GM18520 (cell line): ENCODE data around the gene MAD1L1.
A peak's percentile ranks its signal among the peaks of the same experiment; 100 is the strongest.

Source experiments
- ATAC-seq: cut with Tn5 transposase; IDR thresholded peaks from one replicate; pipeline ENCODE4 v1.9.1; 2021; ENCODE audit not compliant: unreplicated experiment

The MAD1L1 gene

GRCh38 chr7:2242541-2243429 lies 10.0 kb upstream of the MAD1L1 start:
- no peak for ATAC-seq

DNA sequence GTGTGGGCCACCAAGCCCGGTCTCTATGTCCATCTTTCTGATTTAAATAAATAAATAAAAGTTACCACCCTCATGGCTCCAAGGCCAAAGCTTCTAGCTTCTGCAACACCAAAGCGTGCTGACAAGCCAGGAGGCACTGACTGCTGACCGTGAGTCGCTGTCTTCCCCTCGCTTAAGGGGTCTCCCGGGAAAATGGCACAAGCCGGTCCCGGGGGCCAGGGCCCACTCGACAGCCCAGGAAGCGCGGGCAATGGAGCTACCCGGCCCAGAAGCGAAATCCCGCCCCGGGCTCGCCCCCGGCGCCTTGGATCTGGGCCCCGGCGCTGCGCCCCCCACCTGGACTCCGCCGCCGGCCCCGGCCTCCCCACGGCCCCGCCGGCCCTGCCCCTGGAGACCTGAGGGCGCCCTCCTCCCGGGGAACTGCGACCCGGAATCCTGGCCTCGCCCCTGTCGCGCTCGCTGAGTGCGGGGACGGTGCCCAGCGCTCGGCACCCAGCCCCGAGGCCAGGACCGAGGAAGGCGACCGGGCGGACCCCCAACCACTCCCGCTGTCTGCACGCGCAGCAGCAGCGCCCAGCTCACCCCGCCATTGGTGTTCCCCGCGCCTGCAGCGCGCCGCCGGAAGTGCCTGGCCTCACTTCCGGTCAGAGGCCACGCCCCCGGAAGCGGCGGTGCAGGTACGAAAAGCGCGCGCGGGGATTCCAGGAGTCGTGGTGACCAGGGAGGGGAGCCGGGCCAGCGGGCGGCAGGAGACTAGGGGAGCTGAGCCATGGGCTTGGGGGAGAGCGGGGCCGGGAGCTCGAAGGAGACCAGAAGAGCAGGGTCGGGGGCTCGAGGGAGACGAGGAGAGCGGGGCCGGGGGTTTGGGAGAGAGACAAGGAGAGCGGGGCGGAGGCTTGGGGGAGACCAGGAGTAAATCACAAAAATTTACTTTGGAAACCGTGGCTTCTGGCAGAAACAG lies 9.1 kb upstream of the MAD1L1 start, which contains the start of the genes MRM2 and NUDT1:
Gene MRM2 (minus strand): TSS at position 626 of the 961 bp plus-strand sequence. CDS start 36 bp downstream, at position 590.
Gene NUDT1 (plus strand): TSS at position 647 of the 961 bp plus-strand sequence. CDS start 2,349 bp downstream, outside the sequence.
- peak; percentile 67 for ATAC-seq

DNA sequence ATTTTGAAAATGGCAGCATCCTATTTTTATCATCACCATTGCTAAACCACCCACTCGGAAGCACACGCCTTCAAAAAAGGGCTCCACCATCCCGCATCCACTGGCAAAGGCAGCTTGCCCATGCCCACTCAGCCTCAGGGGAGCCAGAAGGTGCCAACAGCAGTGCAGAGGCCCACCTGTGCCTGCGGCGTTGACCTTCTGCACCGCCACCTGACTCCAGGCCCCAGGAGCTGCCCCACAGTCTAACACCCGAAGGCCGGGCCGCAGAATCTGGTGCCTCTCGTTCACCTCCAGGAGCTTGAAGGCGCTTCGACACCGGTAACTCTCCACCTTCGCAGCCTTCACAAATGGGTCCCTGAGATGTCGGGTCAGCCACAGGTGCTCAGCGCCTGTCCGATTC lies 6.5 kb upstream of the MAD1L1 start:
- no peak for ATAC-seq

GRCh38 chr7:2237109-2237602 lies 4.4 kb upstream of the MAD1L1 start:
- peak; percentile 58 for ATAC-seq

GRCh38 chr7:2233926-2234325 lies 1.2 kb upstream of the MAD1L1 start:
- no peak for ATAC-seq

- ATAC-seq = peak; percentile 10
These were observed 566 bp downstream of the MAD1L1 start for GRCh38 chr7:2231992-2232765.

DNA sequence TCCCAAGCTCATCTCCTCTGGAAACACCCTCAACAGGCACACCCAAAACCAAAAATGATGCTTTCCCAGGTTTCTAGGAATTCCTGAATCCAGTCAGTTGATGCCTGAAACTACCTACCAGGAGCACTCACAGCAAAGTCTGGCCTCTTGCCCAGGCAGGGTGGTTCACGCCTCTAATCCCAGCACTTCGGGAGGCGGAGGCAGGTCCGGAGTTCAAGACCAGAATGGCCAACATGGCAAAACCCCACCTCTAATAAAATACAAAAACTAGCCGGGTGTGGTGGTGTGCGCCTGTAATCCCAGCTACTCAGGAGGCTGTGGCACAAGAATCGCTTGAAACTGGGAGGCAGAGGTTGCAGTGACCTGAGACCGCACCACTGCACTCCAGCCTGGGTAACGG lies 1.9 kb downstream of the MAD1L1 start:
- ATAC-seq = no peak

DNA sequence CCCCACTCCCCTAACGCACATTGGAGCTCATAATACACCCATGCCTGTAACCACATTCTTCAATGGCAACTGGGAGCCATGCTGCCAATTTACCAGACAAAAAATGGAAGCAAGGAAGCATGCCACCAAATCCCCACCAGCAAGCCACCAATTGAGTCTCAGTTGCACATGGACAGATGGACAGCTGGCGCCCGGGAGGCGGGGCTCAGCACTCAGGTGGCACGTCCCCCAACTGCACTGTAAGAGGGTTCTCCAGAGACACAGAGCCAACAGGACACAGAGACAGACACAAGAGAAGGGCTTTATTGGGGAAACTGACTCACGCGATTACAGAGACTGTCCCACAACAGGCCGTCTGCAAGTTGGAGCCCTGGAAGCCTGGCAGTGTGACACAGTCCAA lies 2.5 kb downstream of the MAD1L1 start:
- no peak for ATAC-seq

DNA sequence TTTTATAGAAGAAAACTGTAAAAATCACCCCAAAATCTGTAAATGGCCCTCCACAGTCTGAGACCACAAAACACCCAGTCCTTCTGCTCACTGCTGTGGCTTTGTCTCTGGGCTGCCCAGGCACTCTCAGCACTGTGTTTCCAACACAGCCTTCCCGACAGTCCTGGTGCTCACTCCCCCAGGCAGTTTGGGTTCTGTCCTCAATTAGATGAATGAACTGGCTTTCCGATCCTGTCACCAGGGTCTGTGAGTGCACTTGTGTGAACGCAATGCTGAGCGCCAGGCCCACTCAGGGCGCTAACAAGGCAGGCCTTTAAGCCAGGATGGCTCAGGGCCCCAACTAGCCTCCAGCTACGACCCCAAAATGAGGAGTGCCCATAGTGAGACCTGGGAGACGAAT lies 3.3 kb downstream of the MAD1L1 start:
- ATAC-seq = no peak

- ATAC-seq = no peak
These were observed 3.8 kb downstream of the MAD1L1 start for GRCh38 chr7:2228921-2229320.

GRCh38 chr7:2227699-2228098 lies 5.0 kb downstream of the MAD1L1 start:
- no peak for ATAC-seq

DNA sequence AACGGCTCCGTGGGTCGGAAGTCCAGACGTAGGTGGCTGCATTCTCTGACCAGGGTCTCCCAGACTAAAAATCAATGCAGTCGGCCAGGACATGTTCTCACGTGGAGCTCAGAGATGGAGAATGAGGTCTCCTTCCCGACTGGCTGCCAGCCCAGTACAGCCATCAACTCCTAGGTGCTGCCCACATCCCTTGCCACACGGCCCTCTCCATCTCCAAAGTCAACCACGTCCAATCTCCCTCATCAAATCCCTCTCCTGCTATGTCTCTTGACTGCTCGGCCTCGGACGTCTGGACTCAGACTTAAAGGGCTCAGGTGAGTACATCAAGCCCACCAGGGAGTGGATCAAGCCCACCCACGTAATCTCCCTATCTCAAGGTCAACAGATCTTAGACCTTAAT lies 6.9 kb downstream of the MAD1L1 start:
- no peak for ATAC-seq

DNA sequence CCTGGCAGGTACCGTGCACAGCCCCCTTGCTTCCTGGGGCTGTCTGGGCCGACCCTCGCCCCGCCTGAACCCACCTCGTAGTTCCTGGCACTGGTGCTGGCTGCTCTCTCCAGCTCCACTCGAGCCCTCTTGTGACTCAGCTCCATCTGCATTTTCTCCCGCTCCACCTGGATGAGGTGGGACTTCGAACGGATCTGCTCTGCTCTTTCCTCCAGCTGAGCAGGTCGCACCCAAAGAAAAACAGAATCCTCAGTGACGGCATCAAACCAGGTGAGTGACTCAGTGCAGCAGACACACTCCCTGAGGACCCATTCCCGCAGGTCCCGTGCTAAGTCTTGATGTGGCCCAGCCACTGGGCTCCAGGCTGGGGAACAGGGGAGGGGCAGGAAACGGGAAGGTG lies 7.4 kb downstream of the MAD1L1 start:
- no peak for ATAC-seq

DNA sequence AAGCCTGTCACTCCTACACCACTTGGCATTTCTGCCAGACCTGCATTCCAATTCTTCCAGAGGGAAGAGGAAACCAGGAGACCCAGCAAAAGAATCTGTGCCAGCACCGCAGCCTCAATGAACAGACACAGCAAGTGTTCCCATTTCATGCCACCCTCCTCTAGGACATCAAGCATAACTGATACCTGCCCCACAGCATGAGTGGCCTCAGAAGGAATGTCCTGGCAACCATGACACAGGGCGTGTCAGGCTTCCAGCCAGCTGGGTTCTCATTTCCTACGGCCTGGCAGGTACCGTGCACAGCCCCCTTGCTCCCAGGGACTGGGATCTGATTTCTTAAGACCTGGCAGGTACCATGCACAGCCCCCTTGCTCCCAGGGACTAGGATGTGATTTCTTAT lies 7.8 kb downstream of the MAD1L1 start:
- ATAC-seq = no peak

GRCh38 chr7:2224491-2224928 lies 8.2 kb downstream of the MAD1L1 start:
- no peak for ATAC-seq

- ATAC-seq = no peak
These were observed 9.4 kb downstream of the MAD1L1 start for GRCh38 chr7:2223321-2223720.

- no peak for ATAC-seq
These were observed 10.2 kb downstream of the MAD1L1 start for GRCh38 chr7:2222516-2222915.

GRCh38 chr7:2220954-2221353 lies 11.8 kb downstream of the MAD1L1 start:
- ATAC-seq = no peak

GRCh38 chr7:2220506-2220905 lies 12.2 kb downstream of the MAD1L1 start:
- no peak for ATAC-seq

GRCh38 chr7:2220030-2220429 lies 12.7 kb downstream of the MAD1L1 start:
- ATAC-seq = no peak

DNA sequence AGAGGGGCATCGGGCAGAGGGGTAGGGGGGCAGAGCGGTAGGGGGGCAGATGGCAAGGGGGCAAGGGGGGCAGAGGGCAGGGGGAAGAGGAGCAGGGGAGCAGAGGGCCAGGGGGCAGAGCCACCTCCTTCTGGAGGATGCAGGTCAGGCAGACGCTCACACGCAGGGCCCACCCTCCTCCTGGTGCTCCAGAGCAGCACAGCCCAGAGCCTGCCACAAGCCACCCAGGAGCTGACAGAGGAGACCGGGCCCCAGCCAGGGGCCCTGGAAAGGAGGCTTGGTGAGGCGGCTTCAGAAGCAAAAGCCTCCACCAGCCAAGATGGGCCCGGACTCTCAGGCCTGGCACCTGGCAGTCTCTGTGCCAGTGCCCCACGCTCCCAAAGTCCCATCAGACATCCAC lies 13.1 kb downstream of the MAD1L1 start:
- ATAC-seq = no peak
